ENCODE measurements around the gene ZBTB49. TPM values are rescaled to one million over a fixed set of nuclear protein-coding genes. Genes with fewer than 3 reads are reported as not detected.
"Not testable (repeated sequence)": the region's sequence is repeated elsewhere in the genome, so short reads cannot be mapped to it uniquely, and the experiment has no call there.

The ZBTB49 gene
- polyA plus RNA-seq = 1 to 10 TPM; 1.4 to 5.1 (median 1.7) TPM

GRCh38 chr4:4289941-4290850 lies at the start of gene ZBTB49, which contains the start of gene LYAR:
Gene ZBTB49 (plus strand): TSS chr4:4290251. CDS start chr4:4299946, 9,695 bp downstream.
Gene LYAR (minus strand): TSS chr4:4290154. CDS start chr4:4283742, 6,412 bp downstream.
- H3K27ac ChIP-seq (ENCODE audit: low read depth, low read length) = no peak within 1 kb of the TSS
- 0 to 1% (median 0%) methylated on average over 75 to 77 of the region's 77 CpGs for WGBS, 3 donors

DNA sequence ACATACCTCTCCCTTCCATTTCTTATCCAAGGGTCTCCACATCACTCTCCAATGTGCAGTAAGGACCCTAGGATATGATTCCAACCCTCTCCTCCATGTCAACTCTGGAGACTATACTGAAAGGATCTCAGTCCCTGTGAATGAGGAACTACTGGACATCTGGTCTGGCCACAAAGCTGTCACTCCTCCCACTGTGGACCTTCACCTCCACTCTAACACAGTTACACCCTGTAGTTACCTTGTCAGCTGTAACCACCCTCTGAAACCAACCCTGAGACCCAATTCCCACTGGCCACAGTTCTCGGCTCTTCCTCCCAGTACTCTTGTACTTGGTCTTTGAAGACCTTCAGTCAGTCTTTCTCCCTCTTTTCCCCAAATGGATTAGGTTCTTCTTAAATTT lies 44.9 kb upstream of the ZBTB49 start:
- WGBS, 3 donors = 90 to 98% (median 95%) methylated on average over 1 of the region's 1 CpG

GRCh38 chr4:4247696-4248028 lies 42.4 kb upstream of the ZBTB49 start:
- 0 to 1% (median 1%) methylated on average over 12 of the region's 12 CpGs for WGBS, 3 donors
- peak overlapping the region; percentile 16 for H3K27ac ChIP-seq (ENCODE audit: low read depth, low read length)

More for the DNA sequence above, 44.9 kb upstream of the ZBTB49 start:
- no peak overlapping the region for H3K27ac ChIP-seq (ENCODE audit: low read depth, low read length)

- 1% methylated on average over 62 of the region's 62 CpGs for WGBS, 3 donors
- H3K27ac ChIP-seq (ENCODE audit: low read depth, low read length) = peak within 1 kb of the TSS; percentile 61
These were observed 41.8 kb upstream of the ZBTB49 start, which contains the start of gene TMEM128 for GRCh38 chr4:4248029-4248884. Gene TMEM128 (minus strand): TSS chr4:4248223. CDS start chr4:4248202, 21 bp downstream.

DNA sequence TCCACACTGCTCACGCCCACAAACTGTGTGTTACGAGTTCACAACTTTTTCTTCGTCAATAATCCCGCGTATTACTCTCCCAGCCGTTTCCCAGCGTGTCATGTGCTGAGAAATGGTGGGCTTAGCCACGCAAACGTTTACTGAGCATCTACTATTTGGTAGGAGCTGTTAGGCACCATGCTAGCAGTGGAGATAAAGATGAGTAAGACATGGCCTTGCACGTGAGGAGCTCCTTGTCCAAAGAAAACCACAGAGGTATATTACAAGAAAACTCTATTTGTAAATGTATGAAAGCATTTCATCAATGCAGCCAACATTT lies 41.2 kb upstream of the ZBTB49 start:
- 18 to 27% (median 24%) methylated on average over 10 of the region's 10 CpGs for WGBS, 3 donors
- H3K27ac ChIP-seq (ENCODE audit: low read depth, low read length) = no peak overlapping the region

- WGBS, 3 donors = 86 to 97% (median 96%) methylated on average over 15 of the region's 15 CpGs
- H3K27ac ChIP-seq (ENCODE audit: low read depth, low read length) = not testable (repeated sequence)
These were observed 40.7 kb upstream of the ZBTB49 start for GRCh38 chr4:4249342-4249741.

- 78 to 90% (median 89%) methylated on average over 8 of the region's 8 CpGs for WGBS, 3 donors
- no peak overlapping the region for H3K27ac ChIP-seq (ENCODE audit: low read depth, low read length)
These were observed 40.2 kb upstream of the ZBTB49 start for GRCh38 chr4:4249866-4250265.

- no peak overlapping the region for H3K27ac ChIP-seq (ENCODE audit: low read depth, low read length)
- WGBS, 3 donors = 85 to 87% (median 85%) methylated on average over 11 of the region's 11 CpGs
These were observed 35.9 kb upstream of the ZBTB49 start for GRCh38 chr4:4254199-4254598.

- 45 to 82% (median 81%) methylated on average over 6 of the region's 6 CpGs for WGBS, 3 donors
- no peak overlapping the region for H3K27ac ChIP-seq (ENCODE audit: low read depth, low read length)
These were observed 35.4 kb upstream of the ZBTB49 start for GRCh38 chr4:4254666-4255065.

DNA sequence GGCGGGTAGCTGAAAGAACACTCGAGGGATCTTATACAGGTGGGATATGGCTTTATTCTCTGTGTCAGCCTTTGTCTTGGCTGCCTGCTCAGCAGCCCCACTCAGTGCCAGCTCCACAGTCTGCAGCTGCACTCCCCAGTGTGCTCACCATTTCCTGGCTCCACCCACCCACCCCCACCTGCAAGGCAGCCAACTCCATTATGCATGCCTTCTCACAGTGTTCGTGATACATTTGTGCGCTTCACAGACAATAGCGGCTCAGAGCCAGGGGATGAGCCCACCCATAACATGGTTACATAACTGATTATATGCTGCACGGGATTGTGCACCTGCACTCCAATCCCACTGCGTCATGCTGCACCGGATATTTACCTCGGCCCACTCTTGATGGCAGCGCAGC lies 33.3 kb upstream of the ZBTB49 start:
- H3K27ac ChIP-seq (ENCODE audit: low read depth, low read length) = no peak overlapping the region
- WGBS, 3 donors = 58 to 73% (median 63%) methylated on average over 10 of the region's 10 CpGs

GRCh38 chr4:4257705-4258104 lies 32.3 kb upstream of the ZBTB49 start:
- not testable (repeated sequence) for H3K27ac ChIP-seq (ENCODE audit: low read depth, low read length)
- 83 to 98% (median 86%) methylated on average over 3 of the region's 3 CpGs for WGBS, 3 donors

DNA sequence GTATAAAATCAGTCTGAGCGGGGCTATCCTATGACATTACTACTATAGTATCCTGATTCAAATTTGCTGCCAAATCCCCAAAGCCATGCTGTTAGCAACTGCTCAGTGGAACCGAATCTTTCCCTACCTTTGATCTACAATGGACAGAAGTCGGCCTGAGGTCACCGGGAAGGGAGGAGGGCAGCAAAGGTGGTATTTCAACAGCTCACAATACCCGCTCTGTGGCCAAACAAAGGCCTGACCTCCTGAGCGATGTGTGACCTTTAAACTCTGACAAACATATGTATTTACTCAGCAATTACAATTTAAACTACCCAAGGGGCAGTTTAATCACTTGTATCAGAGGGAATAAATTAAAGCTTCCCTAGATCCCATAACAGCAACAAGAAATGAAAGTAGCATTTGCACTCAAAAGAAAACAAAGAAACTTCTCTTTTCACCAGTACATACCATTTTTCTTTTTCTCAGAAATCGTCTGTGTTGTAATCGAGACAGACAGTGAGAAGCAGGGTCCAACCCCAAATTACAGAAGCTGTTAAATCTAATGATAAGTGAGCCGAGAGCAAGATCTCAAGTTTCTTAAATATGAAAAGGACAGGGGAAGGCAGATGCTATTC lies 30.5 kb upstream of the ZBTB49 start:
- 22 to 48% (median 39%) methylated on average over 9 of the region's 9 CpGs for WGBS, 3 donors
- no peak overlapping the region for H3K27ac ChIP-seq (ENCODE audit: low read depth, low read length)

DNA sequence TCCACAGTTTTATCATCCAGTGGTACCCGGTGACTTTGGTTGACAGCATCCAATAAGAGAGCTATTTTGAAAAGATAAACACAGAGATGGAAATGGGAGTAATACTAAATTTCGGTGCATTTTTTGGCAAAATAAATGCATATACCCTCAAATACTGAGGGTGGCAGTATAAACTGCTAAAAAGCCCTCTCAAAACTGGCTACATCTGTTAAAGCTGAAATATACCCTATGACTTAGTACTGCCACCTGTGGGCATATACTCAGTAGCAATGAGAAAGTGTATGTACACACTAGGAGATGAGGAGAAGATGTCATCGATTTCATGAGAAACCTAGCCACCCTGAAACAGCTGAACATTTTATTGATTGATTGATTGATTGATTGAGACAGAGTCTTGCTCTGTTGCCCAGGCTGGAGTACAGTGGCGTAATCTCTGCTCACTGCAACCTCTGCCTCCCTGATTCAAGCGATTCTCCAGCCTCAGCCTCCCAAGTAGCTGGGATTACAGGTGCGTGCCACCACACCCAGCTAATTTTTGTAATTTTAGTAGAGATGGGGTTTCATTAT lies 29.8 kb upstream of the ZBTB49 start:
- 62 to 70% (median 69%) methylated on average over 6 of the region's 6 CpGs for WGBS, 3 donors
- no peak overlapping the region for H3K27ac ChIP-seq (ENCODE audit: low read depth, low read length)

DNA sequence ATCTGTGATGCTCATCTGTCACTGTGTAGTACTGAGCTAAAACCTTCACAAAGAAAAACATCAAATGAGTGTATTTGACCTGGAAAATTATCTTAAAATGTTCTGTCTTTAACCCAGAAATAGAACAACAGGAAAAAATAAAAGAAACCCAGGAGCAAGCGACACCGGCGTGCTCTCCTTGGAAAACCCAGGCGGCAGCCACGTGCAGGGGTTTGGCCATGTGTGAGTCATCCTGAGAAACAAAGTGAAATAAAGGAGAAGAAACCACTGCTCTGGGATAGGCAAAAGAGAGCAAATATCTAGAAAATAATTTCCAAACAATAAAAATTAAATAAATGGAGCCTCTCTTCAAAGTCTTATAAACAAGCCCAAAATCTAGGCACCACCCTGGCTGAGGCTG lies 22.1 kb upstream of the ZBTB49 start:
- H3K27ac ChIP-seq (ENCODE audit: low read depth, low read length) = no peak overlapping the region
- 82 to 92% (median 89%) methylated on average over 5 of the region's 5 CpGs for WGBS, 3 donors

GRCh38 chr4:4268776-4269175 lies 21.3 kb upstream of the ZBTB49 start:
- 88 to 100% (median 95%) methylated on average over 1 of the region's 1 CpG for WGBS, 3 donors

DNA sequence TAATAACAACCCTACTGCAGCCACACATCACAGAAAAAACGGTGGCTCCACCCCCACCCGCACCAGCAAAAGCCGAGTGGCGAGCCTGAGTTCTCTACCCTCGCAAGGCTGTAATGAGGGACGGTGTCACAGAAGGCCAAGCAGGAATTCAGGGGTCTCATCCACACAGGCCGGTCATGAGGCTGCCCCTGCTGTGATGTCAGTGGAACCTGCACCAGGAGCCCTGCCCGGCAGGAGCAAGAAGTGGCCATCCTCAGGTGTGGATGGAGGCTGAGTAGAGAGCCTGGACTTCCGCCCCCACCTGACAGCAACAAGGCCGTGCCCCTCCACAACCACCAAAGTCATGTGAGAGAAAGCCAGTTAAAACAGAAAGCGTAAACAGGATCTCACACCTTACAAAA lies 20.7 kb upstream of the ZBTB49 start:
- no peak overlapping the region for H3K27ac ChIP-seq (ENCODE audit: low read depth, low read length)
- 88 to 93% (median 90%) methylated on average over 11 of the region's 11 CpGs for WGBS, 3 donors

More at GRCh38 chr4:4268776-4269175, 21.3 kb upstream of the ZBTB49 start:
- H3K27ac ChIP-seq (ENCODE audit: low read depth, low read length) = no peak overlapping the region

DNA sequence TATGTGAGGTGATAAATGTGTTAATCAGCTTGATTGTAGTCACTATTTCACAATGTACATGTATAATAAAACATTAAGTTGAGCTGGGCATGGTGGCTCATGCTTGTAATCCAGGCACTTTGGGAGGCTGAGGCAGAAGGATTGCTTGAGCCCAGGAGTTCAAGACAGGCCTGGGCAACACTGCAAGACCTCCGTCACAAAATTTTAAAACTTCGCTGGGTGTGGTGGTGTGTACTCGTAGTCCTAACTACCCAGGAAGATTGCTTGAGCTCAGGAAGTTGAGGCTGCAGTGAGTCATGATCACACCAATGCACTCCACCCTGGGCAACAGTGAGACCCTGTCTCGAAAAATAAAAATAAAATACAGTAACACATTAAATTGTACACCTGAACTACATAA lies 20.2 kb upstream of the ZBTB49 start:
- 80 to 90% (median 80%) methylated on average over 4 of the region's 4 CpGs for WGBS, 3 donors
- no peak overlapping the region for H3K27ac ChIP-seq (ENCODE audit: low read depth, low read length)

DNA sequence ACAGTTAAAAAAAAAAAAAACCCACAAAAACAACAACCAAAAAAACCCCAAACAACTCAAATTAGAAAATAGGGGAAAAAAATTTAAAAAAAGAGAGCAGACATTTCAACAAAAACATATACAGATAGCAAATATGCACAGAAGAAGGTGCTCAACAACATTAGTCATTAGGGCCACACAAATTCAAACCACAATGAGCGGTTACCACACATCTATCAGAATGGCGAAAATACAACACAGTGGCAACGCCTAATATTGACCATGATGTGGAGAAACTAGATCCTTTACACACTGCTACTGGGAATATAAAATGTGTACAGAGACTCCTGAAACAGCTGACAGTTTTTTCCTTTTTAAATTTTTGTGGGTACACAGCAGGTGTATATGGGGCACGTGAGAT lies 19.5 kb upstream of the ZBTB49 start:
- WGBS, 3 donors = 75 to 87% (median 81%) methylated on average over 4 of the region's 4 CpGs
- no peak overlapping the region for H3K27ac ChIP-seq (ENCODE audit: low read depth, low read length)

Data from adipose tissue (tissue), 3 donors.